Forelimb muscle (tissue), 1 donor: ENCODE results near the gene ACSF3. TPM values are rescaled to one million over a fixed set of nuclear protein-coding genes. Genes with fewer than 3 reads are reported as not detected.
A peak's percentile ranks its signal among the peaks of the same experiment; 100 is the strongest.
"Not testable (repeated sequence)": the region's sequence is repeated elsewhere in the genome, so short reads cannot be mapped to it uniquely, and the experiment has no call there.

Source experiments
- DNase-seq: peaks from one replicate; pipeline ENCODE4 v3.0.0-alpha.2; 2013; ENCODE audit warnings: low read depth
- polyA plus RNA-seq: library from polyadenylated mRNA; unstranded; fragments of 120-200 nt; gene quantifications from one replicate; pipeline ENCODE4 v1.2.1, GENCODE V29; 2013; ENCODE audit not compliant: insufficient read length

The ACSF3 gene
- polyA plus RNA-seq, 1 donor, result 15.1 TPM

DNA sequence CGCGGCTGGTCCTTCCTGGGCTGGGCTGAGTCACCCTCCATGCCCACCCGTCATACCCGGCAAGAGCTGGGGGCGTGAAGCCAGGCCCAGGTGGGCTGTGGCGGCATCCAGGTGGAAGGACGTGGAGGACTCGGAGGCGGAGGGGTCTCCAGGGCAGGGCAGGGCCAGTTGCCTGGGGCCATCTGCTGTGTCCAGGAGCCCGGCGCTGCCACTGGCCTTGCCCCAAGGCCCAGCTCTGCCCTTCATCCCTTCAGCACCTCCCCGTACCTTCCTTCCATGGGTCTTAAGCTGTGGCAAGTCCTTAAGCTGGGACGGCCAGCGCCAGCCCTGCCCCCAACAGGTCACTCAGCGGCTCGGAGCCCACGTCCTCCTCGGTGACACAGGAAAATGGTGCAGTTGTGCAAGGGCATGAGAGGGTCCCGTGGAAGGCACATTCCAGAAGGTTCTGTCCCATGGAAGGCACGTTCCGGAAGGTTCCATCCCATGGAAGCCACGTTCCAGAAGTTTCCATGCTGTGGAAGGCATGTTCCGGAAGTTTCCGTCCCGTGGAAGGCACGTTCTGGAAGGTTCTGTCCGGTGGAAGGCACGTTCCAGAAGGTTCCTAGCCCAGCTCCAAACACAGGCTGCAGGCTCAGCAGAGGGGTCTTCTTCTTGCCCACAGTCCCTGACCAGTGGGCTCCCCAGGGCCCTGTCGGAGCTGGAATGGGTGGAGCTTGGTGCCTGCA lies 67.5 kb downstream of the ACSF3 start:
- no peak for DNase-seq

DNA sequence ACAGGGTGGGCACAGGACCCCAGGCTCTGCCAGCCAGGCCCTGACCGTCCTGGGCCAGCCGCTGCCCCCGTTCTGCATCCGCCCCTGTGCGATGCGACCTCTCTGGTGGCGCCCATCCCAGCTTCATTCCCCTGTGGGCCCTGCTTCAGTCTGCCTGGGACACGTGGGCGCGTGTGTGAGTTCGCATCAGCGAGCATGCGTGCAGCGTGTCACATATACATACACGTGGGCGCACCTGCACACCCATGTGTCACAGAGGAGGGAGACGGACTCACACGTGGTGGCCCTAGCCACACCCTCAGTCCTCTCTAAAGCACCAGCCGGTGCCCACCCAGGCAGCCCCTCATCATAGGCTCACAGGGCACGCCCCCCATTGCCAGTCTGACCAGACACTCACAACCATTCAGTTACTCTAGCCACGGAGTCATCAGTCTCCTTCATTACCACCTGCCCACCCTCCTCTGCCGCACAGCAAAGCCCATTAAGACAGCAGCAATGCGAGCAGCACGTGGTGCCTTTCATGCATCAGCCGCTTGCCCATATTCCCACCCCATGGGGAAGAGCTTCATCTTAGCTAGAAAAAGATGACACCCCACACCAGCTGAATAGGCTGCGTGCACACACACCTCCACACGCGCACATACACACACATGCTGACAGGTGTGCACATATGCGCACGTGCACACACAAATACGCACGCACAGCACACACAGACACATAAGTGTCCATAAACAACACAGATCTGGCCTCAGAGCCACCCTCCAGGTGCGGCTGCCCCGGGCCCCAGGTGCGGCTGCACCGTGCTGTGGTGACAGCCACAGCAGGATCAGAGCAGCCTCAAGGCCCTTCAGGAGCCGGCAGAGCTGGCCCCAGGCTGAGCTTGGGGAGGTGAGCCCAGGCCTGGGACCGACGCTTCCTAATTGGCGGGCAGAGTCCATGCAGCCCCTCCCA lies 68.4 kb downstream of the ACSF3 start:
- no peak for DNase-seq

DNA sequence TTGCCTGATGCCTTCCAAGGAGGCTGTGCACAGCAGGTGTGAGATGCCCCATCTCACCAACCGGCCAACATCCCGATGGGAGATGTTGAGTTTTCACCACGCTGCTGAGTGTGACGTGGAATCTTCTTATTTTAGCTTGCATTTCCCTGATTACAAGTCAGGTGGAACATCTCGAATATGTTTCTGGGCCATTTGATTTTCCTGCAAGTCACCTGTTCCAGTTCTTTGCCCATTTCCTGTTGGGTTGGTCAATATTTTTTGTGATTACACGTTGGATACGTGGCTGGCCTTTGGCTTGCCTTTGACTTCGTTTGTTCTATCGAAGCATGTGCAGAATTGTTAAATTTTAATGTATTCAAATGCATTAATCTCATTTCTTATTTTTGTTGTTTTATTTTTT lies 69.6 kb downstream of the ACSF3 start:
- DNase-seq, result no peak

- no peak for DNase-seq
Observed at GRCh38 chr16:89164436-89164835, 70.8 kb downstream of the ACSF3 start.

DNA sequence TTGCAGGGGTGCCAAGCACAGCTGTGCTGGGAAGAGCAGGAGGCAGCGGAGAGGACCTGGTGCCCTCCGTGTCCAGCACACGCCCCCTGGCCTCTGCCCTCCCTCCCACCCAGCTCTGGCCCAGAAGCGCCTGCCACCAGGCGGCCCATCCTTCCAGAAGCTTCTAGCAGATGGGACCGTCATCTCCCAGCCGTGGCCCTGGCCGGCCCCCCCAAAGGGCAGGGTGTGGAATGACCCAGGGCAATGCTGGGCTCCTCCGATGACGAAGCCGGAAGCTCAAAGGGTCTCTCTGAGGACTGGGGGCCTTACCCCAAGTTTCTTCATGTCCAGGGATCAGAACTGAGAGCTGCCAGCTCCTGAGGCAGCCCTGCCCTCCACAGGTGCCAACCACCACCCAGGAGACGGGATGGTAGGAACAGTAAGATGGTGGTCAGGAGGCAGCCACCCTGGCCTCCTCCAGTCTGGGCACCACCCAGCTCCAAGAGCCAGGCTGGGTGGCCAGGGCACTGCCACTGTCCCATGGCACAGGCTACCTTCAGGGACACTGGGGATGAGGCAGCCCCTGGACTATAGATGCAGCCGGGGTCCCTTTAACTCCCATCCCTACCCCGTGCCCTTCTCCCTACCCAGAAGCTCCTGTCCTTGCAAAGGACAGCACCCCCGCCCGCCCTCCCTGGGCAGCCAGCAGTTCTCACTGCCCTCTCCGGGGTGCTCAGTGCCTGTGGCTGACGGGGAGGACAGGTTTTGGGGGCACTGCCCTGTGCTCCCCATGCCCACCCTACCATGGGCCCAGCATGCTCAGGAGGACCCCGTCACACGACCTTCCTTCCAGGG lies 71.4 kb downstream of the ACSF3 start:
- DNase-seq, result no peak

- not testable (repeated sequence) for DNase-seq
Observed at GRCh38 chr16:89165681-89165979, 72.0 kb downstream of the ACSF3 start.

DNA sequence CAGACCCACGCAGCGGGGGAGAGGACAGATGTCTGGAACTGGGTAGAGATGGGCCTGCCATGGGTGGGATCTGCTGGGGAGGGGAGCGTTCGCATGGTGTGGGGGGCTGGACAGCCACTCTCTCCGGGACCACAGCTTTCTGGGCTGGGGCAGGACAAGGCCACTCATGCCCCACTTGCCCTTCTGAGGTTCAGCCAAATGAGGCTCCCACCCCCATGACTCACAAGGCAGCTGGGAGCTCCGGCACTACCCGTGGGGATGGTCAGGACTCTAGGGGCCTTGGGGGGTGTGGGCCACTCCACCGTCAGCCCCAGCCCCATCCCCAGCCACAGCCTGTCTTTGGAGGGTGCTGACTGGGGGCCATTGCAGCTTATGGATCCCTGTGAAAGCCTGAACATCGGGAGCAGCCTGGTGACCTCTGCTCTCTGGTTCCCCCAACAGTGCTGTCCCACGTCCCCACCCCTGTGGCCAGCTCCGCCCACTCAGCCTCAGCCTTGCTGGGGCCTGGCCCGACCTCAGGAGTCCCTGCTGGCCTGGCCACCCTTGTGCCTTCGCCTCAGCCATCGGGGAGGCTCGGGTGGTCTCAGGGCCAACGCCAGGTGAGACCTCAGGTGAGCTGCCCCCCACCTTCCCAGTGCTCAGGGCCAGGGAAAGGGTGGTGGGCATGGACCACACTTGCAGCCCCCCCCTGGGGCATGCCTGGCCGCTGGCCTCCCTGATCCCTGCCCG lies 73.2 kb downstream of the ACSF3 start:
- DNase-seq, result no peak

DNA sequence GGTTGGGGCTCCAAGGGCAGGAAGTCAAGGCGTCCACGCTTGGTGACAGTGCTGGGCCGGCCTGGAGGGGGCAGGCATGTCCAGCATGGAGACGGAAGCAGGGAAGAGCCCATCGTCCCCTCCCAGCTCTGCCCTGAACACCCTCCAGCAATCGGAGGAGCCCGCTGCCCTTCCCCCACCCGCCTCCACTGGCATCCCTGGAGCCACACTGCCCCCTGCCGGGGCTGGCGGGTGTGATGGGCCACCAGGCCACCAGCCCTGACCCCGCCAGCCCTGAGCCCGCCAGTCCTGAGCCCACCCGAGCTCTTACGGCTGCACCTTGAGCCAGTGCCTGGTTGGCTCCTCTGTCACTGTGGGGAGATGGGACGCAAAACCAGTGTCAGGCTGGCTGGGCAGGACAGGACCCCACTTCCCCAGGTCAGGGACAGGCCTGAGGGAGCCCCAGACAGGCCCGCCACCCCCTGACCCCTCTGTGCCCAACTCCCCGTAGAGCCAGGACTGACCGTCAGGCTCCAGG lies 73.8 kb downstream of the ACSF3 start:
- no peak for DNase-seq

DNA sequence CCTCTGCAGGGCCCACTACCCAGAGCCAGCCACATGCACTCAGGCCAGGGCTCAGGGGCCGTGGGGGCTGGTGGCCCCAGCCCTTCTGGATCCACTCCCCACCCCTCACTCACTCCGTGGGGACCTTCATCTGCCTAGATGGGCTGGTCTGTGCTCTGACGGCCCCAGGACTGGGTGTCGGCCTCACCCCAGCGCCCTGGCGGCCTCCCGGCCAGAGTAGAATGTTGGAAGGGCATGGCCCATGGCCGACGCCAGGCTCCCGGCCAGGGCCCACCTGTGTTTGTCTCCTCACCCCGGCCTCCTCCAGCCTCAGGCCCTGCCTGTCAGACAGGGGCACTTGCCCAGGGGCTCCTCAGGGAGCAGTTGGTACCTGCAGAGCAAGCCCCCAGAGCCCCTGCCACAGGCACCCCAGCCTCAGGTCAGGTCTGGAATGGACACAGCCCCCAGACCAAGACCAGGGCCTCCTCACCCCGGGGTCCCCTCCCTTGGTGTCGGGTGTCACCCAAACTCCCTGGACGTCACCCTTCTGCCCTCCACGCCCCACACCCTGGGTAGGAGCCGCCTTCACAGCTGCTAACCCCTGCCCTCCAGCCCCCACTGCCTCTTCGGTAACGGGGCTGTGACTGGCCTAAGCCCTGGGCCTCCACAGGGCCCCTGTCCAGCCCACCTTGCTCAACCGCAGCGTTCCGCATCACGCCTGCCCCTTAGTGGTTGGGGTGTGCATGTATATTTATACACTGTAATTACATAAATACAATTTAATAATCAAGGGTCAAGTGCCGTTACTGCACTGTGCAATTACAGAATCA lies 74.9 kb downstream of the ACSF3 start:
- no peak for DNase-seq

DNA sequence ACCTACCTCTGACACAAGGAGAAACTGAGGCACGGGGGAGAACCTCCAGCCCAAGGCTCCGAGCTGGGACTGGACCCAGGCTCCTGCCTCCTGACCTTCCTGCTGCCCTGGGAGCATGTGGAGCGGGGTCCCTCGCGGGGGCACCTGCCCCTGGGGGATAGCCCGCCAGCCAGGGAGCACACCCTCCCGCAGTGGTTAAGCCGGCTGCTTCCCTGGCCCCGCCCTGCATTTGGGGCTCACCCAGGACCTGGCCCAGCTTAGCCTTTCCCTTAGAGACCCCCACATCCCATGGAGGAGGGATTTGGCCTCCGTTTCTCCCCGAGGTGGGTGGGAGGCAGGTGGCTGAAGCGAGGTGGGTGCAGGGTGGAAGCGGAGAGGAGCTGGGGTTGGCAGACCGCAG lies 76.1 kb downstream of the ACSF3 start:
- no peak for DNase-seq

- no peak for DNase-seq
Observed at GRCh38 chr16:89170346-89171215, 76.9 kb downstream of the ACSF3 start.

DNA sequence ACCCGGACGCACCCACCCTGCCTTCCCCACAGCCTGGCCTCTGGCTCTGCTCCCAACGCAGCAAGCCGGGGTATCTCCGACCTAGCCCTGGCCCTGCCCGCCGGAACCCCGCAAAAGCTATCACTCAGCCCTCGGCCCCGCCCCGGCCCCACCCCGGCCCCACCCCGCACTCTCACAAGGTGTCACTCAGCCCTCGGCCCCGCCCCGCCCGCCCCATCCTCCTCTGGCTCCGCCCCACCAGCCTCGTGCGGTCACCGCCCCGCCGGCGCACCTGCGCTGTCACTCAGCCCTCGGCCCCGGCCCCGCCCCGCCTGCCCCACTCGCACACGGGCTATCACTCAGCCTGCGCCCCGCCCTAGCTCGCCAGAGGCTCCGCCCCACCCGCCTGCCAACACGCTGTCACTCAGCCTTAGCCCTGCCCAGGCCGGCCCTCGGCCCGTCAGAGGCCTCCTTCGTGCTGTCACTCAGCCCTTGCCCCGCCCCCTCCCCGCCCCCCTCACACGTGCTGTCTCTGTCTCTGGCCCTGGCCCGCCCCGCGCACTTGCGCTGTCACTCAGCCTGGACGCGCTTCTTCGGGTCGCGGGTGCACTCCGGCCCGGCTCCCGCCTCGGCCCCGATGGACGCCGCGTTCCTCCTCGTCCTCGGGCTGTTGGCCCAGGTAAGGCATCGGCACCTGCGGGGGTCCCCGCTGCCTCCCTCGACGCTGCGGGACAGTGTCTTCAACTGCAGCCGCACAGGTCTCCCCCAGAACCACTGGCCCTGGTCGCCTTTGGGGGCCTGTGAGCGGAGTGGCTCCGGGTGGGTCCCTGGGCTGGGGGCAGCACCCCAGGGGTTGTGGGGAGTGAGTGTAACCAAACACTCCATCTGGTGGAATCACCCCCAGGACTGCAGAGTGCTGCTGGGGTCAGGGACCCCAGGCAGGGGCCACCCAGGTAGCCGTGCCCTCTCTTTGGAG lies 77.8 kb downstream of the ACSF3 start, which contains the start of gene CDH15:
Gene CDH15, plus strand, starts transcription at position 533 of the 955 bp plus-strand sequence. Its CDS starts 84 bp downstream, at position 617.
- DNase-seq, result peak; percentile 39

DNA sequence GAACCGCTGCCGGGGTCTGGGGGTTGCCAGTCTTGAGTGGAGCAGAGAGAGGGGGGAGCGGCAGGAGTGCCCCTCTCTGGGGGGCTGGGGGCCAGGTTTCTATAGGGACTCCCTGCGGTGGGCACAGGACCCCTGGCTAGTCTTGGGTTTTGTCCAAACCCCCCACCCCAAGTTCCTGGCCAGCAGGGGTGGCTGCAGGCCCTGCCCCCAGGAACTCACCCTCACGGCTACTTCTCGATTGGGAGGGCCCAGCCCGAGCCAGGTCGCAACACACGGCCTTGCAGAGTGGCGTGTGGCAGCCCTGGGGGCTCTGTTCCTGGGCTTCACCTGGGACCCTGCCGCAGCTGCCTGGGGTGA lies 78.5 kb downstream of the ACSF3 start:
- no peak for DNase-seq

DNA sequence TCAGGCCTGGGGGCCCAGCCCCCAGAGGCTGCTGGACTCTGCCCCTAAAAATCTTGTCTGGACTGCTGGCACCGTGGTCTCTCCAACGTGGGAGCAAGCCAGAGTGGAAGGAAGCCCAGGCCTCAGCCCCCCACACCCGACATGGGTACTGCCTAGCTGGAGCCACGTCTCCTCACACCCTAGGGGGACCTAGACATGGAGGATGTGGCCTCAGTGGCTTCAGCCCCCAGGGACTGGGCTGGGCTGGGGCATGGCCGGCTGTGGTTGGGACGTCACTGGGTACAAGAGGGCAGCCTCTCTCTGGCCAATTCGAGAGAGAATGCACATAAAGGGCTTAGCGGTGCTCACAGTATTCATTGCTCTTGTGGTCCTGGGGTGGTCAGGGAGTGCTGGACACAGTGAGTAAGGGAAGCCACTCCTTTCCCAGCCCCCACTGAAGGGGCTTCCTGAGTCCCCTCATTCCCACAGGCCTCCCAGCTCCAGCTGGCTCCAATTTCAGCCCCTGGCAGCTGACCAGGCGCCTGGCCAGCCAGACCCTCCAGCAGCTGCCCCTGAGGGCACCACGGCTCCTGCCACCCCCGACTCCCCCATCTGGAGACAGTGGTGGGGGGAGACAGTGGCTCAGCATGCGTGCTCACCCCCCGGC lies 79.0 kb downstream of the ACSF3 start:
- DNase-seq, result no peak

DNA sequence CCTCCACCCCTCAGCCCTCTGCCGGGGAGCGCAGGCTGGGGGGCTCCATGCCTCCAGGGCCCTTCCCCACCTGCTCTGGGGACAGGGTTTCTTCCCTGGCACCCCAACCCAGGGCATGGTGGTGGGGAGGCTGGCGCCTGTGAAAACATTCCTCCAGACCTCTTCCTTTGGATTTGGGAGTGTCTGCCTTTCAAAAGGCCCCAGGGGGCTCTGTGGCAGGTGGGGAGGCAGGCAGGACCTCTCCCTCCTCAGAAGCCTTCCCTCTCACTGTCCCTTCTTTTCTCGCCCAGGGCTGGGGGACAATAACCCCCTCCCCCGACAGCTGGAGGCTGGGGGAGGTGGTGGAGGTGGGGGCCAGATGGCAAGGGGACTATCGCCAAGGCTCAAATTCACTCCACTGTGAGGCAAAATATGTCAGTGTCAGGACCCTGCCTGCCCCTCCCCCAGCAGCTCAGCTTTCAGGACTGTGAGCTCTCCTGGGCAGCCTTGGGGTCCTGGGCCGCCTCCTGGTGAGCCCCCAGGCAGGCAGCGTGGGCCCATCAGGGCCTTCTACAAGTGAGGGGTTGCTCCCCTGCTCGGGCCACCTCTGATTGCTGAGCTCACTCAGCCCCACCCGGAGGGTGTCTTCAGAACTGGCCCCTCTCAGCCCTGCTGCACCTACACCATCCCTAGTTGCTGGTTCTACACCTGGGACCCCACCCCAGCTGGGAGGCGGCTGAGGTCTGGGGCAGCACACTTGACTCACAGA lies 79.7 kb downstream of the ACSF3 start:
- DNase-seq, result no peak

GRCh38 chr16:89174055-89174827 lies 80.6 kb downstream of the ACSF3 start:
- DNase-seq, result no peak
